Ammon's horn (tissue), 1 donor: Measurements from ENCODE around the gene RNF144A.

Experiments
- DNase-seq: peaks from one replicate; pipeline ENCODE4 v3.0.0-alpha.2; 2016; ENCODE audit warnings: low spot score

Gene RNF144A

DNA sequence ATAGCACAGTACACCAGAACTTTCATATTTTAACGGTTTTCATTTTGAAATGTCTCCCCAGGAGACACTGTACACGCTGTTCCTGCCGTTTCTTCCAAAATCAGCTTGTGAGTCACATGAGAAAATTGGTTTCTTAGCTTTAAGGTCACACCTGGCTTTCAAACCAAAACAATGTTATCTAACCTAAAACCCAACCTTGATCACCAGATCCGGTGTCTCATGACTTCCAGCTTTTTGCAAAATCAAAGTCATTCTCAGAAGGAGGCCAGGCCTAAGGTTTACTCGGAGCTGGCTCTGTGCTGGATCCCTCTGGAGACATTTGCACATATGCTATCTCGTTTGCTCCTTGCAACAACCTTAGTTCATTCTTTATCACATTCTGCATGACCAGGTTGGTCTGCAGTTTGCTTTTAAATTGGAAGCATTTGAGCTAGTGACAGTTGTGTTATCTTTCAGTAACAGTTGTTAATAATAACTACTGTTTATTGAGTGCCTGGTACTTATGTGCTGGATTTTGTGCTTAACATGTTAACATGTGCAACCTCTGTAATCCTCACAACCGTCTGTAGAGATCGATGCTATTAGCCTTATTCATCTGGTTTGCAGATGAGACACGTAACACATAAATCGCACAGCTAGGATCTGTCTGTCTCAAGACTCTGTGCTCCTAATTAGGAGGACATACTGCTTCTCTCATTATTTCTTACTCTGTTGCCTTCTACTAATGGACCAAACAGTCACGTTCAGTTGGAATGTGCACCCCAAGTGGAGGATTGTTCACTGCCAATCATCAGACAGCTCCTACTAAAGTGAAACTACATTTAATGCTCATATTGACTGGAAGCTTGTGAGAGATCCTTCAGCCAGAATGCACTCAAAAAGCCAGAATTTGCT lies 105.5 kb downstream of the RNF144A start:
- no peak for DNase-seq

DNA sequence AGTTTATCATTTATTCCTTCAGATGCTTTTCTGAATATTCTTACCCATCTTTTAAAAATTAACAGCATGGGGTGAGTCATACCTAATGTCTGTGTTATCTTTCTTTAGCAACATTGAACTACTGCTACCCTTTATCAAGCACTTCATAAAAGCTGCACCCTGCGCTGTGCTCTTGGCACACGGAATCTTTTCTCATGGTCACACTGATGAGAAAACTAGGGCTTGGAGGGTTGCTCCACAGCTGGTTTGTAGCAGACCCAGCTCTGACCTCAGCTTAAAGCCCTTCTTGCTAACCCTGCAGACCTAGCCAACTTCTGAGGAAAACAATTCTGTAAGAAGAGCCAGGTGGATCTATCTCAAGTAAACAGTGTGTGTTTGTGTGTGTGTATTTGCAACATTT lies 106.3 kb downstream of the RNF144A start:
- DNase-seq, result no peak

DNA sequence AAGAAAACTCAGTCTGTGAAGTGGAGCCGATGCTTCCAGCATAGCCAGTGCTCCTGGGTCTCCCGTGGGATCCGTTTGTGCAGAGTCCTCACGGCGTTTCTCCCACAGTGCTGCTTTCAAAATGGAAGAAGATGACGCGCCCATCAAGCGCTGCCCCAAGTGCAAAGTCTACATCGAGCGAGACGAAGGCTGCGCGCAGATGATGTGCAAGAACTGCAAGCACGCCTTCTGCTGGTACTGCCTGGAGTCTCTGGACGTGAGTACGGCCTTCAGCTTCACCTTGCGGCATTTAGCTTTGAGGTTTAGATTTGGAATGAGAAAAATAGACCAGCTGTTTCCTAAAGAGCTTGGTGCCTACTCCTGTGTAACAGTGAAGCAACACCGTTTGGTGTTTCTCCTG lies 107.0 kb downstream of the RNF144A start:
- DNase-seq, result no peak

DNA sequence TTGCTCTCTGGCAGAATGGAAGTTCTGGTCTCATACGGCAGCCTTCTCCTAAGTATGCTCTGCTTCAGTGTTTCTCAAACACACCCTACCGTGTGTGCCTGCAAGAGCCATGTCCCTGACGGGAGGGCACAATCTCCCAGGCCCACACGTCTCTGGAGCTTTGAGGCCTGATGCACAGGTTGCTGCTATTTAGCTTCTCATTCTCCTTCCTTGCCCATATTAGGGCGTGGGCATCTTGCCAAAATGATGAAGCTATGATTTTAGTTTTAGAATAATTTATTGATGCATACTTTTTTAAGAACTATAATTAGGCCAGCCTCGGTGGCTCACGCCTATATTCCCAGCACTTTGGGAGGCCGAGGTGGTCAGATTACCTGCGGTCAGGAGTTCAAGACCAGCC lies 107.9 kb downstream of the RNF144A start:
- no peak for DNase-seq

DNA sequence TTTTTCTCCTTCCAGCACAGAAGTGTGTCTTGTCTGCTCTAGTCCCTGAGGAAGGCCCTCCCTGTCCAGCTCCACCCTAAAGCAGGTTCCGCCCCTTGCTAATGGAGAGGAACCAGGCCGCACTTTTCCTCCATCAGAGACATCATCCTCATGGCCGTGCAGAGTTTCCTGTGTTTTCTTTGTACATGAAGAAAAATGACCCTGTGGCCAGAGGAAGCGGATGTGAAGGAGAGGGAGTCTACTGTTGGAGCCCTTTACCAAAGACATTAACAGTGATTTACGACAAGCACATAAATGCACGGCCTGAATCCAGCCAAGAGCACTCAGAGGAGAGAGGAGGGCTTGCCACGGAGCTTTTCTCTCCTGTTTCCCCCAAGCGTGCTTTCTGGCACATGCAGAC lies 109.5 kb downstream of the RNF144A start:
- no peak for DNase-seq

DNA sequence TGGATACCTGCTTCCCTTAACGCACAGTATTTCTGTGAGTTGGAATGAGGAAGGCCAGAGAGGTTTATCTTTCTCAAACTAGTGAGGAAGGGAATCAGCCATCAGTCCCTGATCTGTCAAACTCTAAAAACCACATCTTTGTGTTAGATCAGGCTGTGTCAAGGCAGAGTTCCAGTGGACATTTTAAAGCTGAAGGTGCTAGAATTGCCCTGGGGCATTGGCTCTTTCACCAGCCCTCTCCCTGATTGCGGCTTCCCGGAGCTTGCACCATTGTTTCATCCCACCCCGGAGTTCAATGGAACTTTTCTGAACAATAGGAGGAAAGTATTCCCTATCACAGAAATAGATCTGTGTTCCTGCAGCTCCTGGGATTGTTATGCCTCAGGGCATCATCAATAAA lies 110.2 kb downstream of the RNF144A start:
- DNase-seq, result no peak

DNA sequence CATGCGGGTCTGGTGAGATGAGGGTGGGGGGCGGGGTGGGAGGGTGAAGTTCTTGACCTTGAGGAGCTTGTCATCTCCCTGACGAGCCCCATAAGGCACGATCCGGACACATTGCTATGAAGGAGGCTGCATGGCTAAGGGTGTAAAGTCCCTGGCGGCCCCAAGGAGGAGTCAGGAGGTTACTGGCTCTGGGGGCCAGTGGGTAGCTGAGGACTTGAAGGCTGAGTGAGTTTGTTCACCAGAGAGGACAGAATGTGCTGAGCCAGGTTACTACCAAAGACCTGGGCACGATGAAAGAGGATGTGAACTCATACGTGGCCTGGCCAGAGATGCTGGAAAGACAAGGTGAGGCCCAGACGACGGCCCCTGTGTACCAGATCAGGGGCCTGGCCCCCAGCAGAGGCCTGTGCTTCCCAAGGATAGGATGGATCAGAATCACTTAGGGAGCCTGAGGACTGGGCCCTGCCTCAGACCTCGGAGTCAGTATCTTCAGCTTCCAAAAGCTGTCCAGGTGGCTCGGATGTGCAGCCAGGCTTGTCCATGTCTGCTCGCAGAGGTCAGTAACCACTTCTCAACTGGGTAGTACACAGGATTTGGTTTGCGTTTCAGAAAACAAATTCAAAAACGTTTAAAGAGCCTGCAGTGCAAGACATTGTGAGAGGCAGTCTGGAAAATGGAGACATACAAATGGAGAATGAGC lies 110.9 kb downstream of the RNF144A start:
- no peak for DNase-seq

DNA sequence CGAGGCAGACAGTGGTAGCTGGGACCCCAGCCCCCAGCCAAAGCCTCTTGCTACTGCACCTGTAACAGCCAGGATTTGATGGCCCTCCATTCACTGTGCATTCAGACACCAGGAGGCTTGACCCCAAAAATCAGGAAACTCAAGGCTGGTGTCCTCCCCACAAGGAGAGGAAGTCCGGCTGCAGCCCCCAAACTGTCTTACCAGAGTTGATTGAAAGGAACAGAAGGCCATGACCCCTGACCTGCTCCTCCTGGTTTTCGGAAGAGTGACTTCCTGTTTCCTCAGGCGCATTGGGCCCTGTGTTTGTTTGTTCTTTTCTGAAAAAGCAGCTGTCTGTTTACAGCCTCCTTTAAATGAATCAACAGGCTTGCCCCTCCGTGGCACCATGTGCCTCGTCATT lies 111.6 kb downstream of the RNF144A start:
- no peak for DNase-seq

DNA sequence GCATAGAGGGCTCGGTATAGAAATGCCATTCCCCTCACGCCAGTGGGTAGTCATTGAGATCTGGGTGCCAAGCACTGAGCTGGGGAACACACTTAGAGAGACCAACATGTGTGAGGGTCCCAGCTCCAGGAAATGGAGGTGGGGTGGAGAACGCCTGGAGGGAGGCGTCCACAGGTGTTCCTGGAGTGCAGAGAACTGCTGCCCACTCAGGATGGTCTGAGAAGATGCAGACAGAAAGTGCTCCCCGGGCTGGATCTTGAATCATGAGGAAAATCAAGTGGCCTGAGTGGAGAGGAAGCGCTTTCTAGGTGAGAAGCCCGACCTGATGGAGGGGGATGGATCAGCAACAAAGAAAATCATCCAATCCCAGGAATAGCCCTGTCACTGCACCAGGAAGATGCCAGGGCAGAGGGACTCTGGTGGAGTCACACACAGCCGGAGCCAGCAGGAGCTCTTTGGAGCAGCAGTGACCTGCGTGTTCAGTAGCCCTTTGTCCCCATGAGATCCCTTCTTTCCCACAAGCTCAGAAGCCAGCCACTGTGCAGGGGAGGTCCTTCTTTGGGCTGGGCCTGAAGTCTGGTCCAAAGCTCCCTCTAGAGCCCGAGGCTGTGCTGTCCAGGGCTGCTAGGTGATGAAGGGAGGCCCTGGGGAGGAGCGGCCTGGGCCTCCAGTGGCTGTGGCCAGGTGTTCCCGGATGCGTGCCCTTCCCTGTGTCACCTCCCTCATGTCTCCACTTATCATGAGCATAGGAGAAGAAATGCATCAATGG lies 112.3 kb downstream of the RNF144A start:
- peak; percentile 60 for DNase-seq

DNA sequence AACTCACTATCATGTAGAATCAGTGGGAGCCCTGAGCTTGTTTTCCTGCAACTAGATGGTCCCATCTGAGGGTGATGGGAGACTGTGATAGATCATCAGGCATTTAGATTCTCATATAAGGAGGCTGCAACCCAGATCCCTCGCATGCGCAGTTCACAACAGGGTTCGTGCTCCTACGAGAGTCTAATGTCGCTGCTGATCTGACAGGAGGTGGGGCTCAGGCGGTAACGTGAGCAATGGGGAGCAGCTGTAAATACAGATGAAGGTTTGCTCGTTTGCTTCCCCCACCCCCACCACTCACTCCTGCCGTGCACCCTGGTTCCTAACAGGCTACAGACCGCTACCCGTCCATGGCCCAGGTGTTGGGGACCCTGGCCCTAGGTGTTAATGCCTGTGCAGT lies 113.6 kb downstream of the RNF144A start:
- peak; percentile 5 for DNase-seq

DNA sequence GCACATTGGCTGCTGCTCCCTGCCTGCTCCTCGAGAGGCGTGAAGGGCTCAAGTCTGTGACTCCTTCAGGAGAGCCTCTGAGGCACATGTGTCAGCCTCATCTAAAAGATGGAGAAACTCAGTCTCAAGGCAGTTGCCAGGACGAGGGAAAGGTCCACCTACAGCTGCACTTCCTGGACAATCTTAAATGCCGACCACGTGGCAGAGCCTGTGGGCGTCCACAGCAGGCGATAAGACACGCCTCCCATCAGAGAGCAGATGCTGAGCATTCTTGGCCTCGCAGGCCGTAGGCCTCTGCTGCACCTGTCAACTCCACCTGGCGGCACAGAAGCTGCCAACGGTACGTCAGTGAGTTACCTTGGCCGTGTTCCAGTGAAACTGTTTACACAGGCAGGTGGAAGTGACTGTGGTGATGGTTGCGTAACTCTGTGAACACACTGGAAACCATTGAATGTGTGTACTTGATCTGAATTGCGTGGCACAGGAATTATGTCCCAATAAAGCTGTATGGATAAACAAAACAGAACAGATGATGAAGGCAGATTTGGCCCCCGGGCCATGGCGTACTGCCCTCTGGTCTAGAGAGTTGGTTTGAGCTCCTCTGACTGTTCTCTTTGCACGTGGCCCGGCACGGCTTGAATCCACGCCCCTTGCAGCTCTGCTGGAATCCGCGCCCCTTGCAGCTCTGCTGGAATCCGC lies 114.5 kb downstream of the RNF144A start:
- peak; percentile 50 for DNase-seq

DNA sequence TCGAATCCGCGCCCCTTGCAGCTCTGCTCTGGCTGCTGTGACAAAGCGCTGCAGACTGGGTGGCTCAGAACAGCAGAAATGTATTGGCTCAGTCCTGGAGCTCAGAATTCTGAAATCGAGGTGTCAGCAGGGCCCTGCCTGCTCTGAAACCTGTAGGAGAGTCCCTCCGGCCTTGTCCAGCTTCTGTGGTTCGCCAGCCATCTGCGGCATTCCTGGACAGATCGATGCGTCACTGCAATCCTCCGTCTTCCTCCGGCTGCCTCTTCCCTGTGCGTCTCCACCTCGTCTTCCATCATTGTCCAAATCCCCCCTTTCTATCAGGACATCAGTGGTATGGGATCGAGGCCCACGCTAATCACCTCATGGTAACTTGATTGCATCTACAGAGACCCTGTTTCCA lies 115.2 kb downstream of the RNF144A start:
- DNase-seq, result no peak

DNA sequence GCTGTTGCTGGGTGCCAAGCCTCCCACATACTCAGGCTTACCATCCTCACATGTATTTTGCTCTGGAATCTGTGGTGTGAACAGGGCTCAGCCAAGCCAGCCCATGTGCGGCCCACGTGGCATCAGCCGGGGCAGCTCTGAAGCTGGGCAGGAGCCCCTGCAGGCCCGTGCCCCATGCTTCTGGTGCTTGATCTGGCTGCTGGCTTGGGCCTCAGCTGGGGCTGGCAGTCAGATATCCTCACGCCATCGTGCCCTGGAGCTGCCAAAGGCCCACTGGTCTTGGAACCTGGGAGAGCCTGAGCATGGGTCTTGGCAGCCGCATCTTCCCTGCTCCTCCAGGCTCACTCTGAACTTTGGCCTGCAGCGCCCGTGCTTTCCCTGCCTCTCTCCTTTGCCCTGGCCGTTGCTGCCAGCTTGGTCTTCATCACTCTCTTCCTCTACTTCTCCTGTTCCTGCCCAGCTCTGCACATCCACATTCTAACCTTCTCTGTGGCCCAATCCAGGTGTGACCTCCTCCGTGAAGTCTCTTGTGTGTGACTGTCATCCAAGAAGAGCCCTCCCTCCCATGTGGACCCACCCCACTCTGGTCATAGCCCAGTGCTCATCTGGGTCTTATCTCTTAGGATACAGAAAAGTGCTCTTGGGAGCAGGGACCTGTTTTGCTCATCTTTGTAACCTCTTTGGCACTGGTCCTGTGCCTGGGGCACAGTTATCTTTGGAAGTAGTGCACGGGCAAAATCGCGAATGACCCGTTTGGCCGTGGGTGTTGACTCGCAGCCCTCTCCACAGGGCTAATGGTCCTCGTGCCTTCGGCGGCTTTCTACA lies 116.1 kb downstream of the RNF144A start:
- no peak for DNase-seq

DNA sequence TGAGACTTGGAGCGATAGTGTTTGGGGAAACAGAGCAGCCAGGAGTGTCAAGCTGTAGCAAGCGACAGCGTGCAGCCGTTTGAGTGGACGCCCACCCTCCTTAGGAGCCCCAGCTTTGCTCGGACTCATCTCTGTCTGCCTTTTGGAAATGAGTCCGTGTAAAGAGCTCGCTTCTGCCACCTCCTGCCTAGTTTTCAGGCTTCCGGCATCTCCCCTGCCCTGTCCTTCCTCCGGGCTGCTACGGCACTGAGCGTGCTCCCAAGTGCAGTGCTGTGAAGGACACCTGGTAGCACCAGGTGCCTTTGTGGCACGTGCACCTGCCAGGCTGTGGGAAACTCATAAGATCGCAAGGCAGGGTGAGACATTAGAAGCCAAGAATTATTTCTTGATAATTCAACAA lies 117.1 kb downstream of the RNF144A start:
- no peak for DNase-seq

DNA sequence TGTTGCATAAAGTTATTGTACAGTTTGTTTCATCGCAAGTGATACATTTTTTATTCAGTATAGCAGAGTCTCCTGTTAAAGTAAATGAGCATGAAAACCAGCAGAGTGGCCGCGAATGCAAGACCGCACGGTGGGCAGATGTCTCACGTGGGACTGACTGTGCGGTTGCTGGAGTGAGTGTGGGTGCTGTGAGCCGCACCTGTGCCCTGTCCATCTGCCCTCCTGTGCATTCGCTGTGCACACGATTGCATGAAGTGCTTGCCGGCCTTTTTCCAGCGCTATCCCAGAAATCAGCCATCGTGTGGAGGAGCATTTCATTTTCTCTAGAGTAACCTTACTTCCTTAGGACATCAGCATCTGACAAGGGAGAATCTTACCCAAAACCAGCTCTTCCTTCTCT lies 118.7 kb downstream of the RNF144A start:
- no peak for DNase-seq

DNA sequence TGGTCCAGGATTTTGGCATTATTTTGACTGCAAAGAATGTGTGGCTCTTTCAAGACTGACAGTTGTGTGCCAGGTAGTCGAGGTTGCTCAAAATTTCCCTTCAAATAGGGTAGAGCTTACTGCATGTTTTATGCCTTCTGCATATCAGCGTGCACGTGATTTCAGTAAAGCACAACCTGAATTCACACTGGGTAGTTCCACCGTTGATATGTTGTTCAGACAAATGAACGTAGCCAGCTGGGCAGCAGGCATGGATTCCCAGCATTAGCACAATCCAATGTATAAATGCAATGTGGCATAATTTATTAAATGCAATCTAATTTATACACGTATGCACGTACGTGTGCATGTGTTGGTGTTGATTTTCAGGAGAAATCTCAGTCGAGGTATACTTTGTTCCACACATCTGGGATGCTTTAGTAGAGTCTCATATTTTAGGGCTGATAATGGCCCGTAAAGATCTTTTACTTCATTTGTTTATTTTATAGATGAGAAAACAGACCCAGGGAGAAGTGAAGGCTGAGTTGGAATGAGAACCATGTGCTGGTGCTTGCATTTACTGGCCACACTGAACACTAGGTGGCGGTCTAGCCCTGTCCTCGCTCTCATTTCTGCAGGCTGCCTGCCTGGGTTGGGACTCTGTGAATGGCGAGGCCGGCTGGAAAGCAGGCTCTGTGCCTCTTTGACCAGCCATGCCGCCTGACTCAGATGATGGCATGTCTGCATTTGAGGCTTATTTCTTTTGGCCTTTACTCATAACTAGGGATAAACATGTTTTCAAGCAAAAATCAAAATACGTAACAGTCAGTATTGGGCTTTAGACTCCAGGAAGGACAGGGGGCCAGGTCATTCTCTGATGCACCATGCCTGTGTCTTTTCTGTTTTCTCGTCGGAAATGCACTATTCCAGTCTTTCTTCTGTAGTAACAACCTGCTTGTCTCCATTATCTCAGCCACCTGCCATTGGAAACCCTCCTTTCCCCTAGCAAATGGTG lies 120.4 kb downstream of the RNF144A start:
- peak; percentile 91 for DNase-seq

DNA sequence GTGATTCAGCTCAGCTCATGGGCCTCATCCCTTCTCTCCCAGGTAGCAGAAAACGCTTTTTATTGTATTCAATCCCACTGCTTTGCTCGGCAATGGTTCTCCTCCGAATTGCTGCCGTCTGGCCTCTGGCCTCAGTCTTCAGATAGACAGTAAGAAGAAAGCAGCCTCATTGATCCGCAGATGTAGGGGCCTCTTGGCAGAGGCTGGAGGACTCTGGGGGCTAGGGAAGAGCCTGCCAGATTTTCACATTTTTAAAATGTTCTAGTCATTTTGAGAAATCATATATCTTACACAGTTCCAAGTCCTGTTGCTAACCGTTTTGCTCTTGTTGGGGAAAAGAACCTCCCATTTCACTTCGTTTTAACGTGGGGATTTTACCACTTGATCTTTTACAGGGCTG lies 123.3 kb downstream of the RNF144A start:
- no peak for DNase-seq

DNA sequence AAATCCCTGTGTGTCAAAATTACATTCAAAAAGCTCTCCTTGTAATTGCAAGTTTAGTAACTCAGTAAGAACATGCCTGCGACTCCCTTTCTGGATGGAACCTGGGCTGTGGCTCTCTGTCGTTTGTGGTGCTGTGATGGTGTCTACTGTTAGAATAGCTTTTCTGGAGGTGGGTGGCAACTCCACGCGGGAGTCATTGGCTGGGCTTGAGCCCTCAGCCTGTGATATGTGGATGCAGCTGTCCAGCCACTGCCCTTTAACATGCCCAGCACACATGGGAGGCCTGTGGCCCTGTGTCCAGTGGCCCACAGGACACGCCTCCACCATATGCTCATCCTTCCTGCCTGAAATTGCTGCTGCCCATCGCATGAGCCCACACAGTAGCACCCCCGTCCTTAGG lies 124.2 kb downstream of the RNF144A start:
- DNase-seq, result no peak

DNA sequence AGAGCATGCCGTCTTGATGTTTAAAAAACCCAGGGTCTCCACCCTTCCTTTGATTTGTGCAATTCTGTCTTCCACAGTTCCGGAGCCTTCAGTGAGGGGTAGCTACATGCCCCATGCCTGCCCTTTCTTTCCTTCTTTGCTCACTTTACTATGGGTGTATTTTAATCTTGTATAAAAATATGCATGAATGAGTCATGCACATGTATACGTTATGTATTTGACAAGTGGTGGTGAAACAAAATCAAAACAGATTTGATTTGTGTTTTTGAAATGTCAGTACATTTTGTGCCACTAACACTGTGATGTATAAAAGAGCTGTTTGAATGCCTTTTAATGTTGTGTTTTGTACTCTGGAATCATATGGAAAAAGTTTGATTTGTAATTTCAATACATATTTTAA lies 126.5 kb downstream of the RNF144A start:
- no peak for DNase-seq
